NT2/D1 (cell line): Measurements from ENCODE around the gene KCNQ1OT1.

Experiments used
- SUZ12 ChIP-seq: IDR thresholded peaks from 2 replicates; pipeline ENCODE4 v1.6.1; 2011; ENCODE audit not compliant: insufficient read length, insufficient read depth; ENCODE audit errors: extremely low read depth
- YY1 ChIP-seq: IDR thresholded peaks from 2 replicates; pipeline ENCODE4 v1.6.1; 2011; ENCODE audit not compliant: insufficient read length, insufficient read depth
- ZNF274 ChIP-seq: IDR thresholded peaks from 2 replicates; pipeline ENCODE4 v1.6.1; 2011; ENCODE audit warnings: mild to moderate bottlenecking, low read depth, low read length

DNA sequence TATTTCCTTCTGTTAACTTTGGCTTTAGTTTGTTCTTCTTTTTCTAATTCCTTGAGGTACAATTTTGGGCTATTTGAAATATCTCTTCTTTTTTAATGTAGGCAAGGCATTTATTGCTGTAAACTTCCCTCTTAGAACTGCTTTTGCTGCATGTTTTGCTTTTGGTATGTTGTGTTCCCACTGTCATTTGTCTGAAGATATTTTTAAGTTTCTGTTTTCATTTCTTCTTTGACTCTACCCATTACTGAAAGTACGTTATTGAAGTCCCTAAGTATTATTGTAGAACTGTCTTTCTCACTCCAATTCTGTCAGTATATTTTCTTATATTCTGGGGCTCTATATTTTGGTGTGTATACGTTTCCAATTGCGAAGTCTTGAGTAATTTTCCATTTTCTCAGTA lies 77.9 kb downstream of the KCNQ1OT1 start:
- TF ChIP-seq SUZ12: no peak
- no peak for TF ChIP-seq YY1
- TF ChIP-seq ZNF274: no peak
